GM23338 (cell line): Measurements from ENCODE around the gene CREB1. TPM values are rescaled to one million over a fixed set of nuclear protein-coding genes. Genes with fewer than 3 reads are reported as not detected.

Source experiments
- ATAC-seq: fragments of 200-7000 bp; cut with Tn5 transposase; 3 replicates; pipeline ENCODE4 v1.9.1; 2020
- DNase-seq: peaks from one replicate; pipeline ENCODE4 v3.0.0-alpha.2; 2015; ENCODE audit warnings: low spot score
- H2AFZ ChIP-seq: fragments of 200-600 bp; sonication (generic); 2 replicates; pipeline ENCODE4 v1.8.0; 2016; ENCODE audit warnings: antibody characterized with exemption, mild to moderate bottlenecking, moderate library complexity
- H3F3A ChIP-seq: fragments of 200-600 bp; sonication (generic); replicated peaks from 2 replicates; pipeline ENCODE4 v1.8.0; 2017; ENCODE audit warnings: antibody characterized with exemption, mixed run types, low read depth
- H3K27ac ChIP-seq: fragments of 200-600 bp; sonication (generic); 2 replicates; pipeline ENCODE4 v1.6.1; 2016; ENCODE audit warnings: low read depth
- H3K27me3 ChIP-seq: fragments of 200-600 bp; sonication (generic); 2 replicates; pipeline ENCODE4 v1.8.0; 2016; ENCODE audit warnings: mild to moderate bottlenecking, mixed run types, moderate library complexity; ENCODE audit not compliant: insufficient read depth
- H3K36me3 ChIP-seq: fragments of 200-600 bp; sonication (generic); 2 replicates; pipeline ENCODE4 v1.8.0; 2016; ENCODE audit warnings: mild to moderate bottlenecking; ENCODE audit not compliant: insufficient read depth
- H3K4me1 ChIP-seq: fragments of 200-600 bp; sonication (generic); 2 replicates; pipeline ENCODE4 v1.8.0; 2016; ENCODE audit warnings: mild to moderate bottlenecking, moderate library complexity; ENCODE audit not compliant: insufficient read depth
- H3K4me2 ChIP-seq: fragments of 200-600 bp; sonication (generic); 2 replicates; pipeline ENCODE4 v1.7.1; 2017; ENCODE audit warnings: mixed run types
- H3K4me3 ChIP-seq: fragments of 200-600 bp; sonication (generic); 2 replicates; pipeline ENCODE4 v1.6.1; 2016; ENCODE audit warnings: mixed run types
- H3K79me2 ChIP-seq: fragments of 200-600 bp; sonication (generic); replicated peaks from 2 replicates; pipeline ENCODE4 v1.8.0; 2017; ENCODE audit warnings: mild to moderate bottlenecking; ENCODE audit not compliant: insufficient read depth
- H3K9me2 ChIP-seq: fragments of 200-600 bp; sonication (generic); 2 replicates; pipeline ENCODE4 v1.8.0; 2017; ENCODE audit not compliant: insufficient read depth
- H4K20me1 ChIP-seq: fragments of 200-600 bp; sonication (generic); replicated peaks from 2 replicates; pipeline ENCODE4 v1.8.0; 2017; ENCODE audit warnings: mild to moderate bottlenecking; ENCODE audit not compliant: insufficient read depth
- H3K27ac Mint-ChIP-seq: 2 replicates; pipeline ENCODE4 v1.8.0; 2020; ENCODE audit warnings: inconsistent platforms, mild to moderate bottlenecking, moderate library complexity, mixed read lengths
- H3K27me3 Mint-ChIP-seq: 3 replicates; pipeline ENCODE4 v1.8.0; 2022; ENCODE audit warnings: low read depth, mild to moderate bottlenecking, moderate library complexity, mixed read lengths, inconsistent platforms; ENCODE audit not compliant: insufficient read depth, poor library complexity
- H3K36me3 Mint-ChIP-seq: 3 replicates; pipeline ENCODE4 v1.8.0; 2021; ENCODE audit warnings: low read depth, mild to moderate bottlenecking, inconsistent platforms, moderate library complexity, mixed read lengths
- H3K4me1 Mint-ChIP-seq: 3 replicates; pipeline ENCODE4 v1.8.0; 2020; ENCODE audit warnings: mild to moderate bottlenecking, inconsistent platforms, mixed read lengths
- H3K4me3 Mint-ChIP-seq: 3 replicates; pipeline ENCODE4 v1.8.0; 2021; ENCODE audit warnings: moderate library complexity, mild to moderate bottlenecking, inconsistent platforms, mixed read lengths
- H3K9me3 Mint-ChIP-seq: 3 replicates; pipeline ENCODE4 v1.8.0; 2020; ENCODE audit warnings: moderate library complexity, mild to moderate bottlenecking, inconsistent platforms, mixed read lengths
- CREB1 ChIP-seq: fragments of 250-450 bp; sonication (Bioruptor Pico); IDR thresholded peaks from 2 replicates; pipeline ENCODE4 v1.5.0; 2020; ENCODE audit warnings: low read depth, mild to moderate bottlenecking, moderate library complexity
- EZH2 ChIP-seq: fragments of 200-600 bp; sonication (generic); IDR thresholded peaks from one replicate; pipeline ENCODE4 v1.8.0; 2017; ENCODE audit warnings: antibody characterized with exemption, mild to moderate bottlenecking, low read depth; ENCODE audit not compliant: unreplicated experiment
- EZH2phosphoT487 ChIP-seq: fragments of 200-600 bp; sonication (generic); IDR thresholded peaks from one replicate; pipeline ENCODE4 v1.8.1; 2018; ENCODE audit warnings: antibody characterized with exemption; ENCODE audit not compliant: unreplicated experiment
- JUNB ChIP-seq: IDR thresholded peaks from one replicate; pipeline ENCODE4 v1.6.1; 2016; ENCODE audit warnings: antibody characterized with exemption; ENCODE audit not compliant: unreplicated experiment
- STAT1 ChIP-seq: IDR thresholded peaks from one replicate; pipeline ENCODE4 v1.6.1; 2016; ENCODE audit warnings: antibody characterized with exemption; ENCODE audit not compliant: unreplicated experiment
- ZNF114 ChIP-seq: fragments of 250-450 bp; sonication (Bioruptor Pico); IDR thresholded peaks from 2 replicates; pipeline ENCODE4 v1.5.0; 2020; ENCODE audit warnings: mild to moderate bottlenecking, moderate library complexity
- ZNF331 ChIP-seq: fragments of 250-450 bp; sonication (Bioruptor Pico); IDR thresholded peaks from 2 replicates; pipeline ENCODE4 v1.5.0; 2020; ENCODE audit warnings: low read depth, mild to moderate bottlenecking, moderate library complexity
- polyA plus RNA-seq: library from polyadenylated mRNA; unstranded; fragments of >200 nt; fragmentation: Nextera tagmentation; extraction: Ambion mirVana; gene quantifications from 2 replicates; pipeline ENCODE4 v1.2.1, GENCODE V29; 2016
- total RNA-seq: library from RNA; depleted of rRNA; stranded (reverse); fragments of >200 nt; shearing (Covaris generic); gene quantifications from 2 replicates; pipeline ENCODE4 v1.2.3, GENCODE V29; 2014
- TF ChIP-seq, protein P1 (sequence below), 2 experiments: fragments of 200-600 bp in 1 of 2; sonication (generic) in 1 of 2; conservative IDR thresholded peaks; 2 replicates each; pipeline versions ENCODE4 v1.5.1 to v1.6.1; 2016 to 2017; ENCODE audit warnings: antibody characterized with exemption in 2 of 2, low read depth in 2 of 2, mild to moderate bottlenecking in 2 of 2, moderate library complexity in 1 of 2
- TF ChIP-seq, protein P2 (sequence below): IDR thresholded peaks from 2 replicates; pipeline ENCODE4 v1.6.1; 2016; ENCODE audit warnings: antibody characterized with exemption
- TF ChIP-seq, protein P3 (sequence below): fragments of 250-450 bp; sonication (Bioruptor Pico); IDR thresholded peaks from 2 replicates; pipeline ENCODE4 v1.5.0; 2020; ENCODE audit warnings: mild to moderate bottlenecking, moderate library complexity

CREB1 gene
- total and polyA plus RNA-seq, 2 experiments from 2014 or later, result 40.3 to 104 TPM

DNA sequence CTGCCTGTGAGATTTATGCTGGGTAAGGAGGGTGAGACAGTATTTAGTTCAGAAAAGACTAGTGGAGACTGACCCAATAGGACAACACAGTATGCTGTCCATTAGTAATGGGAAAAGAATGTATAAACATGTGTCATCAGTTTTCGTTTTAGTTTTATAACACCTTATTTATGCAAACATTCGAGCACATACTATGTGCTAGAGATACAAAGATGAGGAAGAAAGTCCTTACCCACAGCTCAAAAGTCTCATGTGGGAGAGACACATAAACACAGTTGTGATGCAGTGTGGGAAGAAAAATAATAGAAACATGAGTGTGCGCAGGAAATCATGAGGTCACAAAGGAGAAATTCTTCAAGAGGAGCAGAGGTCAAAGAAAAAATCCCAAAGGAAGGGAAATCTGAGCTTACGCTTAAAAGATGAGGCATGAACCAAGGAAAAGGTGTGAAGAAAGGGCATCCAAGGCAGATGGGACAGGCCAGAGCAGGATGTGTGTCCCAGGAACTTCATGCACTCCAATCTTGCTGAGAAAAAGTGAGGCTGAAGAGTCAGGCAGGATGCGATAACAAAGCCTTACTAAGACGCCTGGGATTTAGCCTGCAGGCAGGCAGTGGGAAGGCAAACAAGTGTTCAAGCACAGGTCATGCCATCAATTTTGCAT, 87.4 kb downstream of the CREB1 start:
- peaks cover 4% of the 10 kb centered on the region for H3K27me3 Mint-ChIP-seq
- Histone ChIP-seq H4K20me1 (peaks cover 21% of the 10 kb centered on the region), H3K27me3 (no peaks in the 10 kb centered on the region), H3K9me2 (no peaks in the 10 kb centered on the region), H3K4me1 (no peaks in the 10 kb centered on the region), H3F3A (0 out of 2 replicates have a peak, but pooled peaks cover 4% of the 10 kb centered on the region), H3K4me2 (no peak overlapping the region), H3K4me3 (no peak overlapping the region), H2AFZ (no peak overlapping the region), H3K27ac (no peak overlapping the region), H3K79me2 (peaks cover 17% of the 10 kb centered on the region), H3K36me3 (peaks cover 57% of the 10 kb centered on the region)
- H3K9me3 Mint-ChIP-seq, result no peaks in the 10 kb centered on the region
- ATAC-seq (no peak), DNase-seq (peak; percentile 35)
- TF ChIP-seq EZH2phosphoT487, result no peak
- no peak for TF ChIP-seq EZH2
- TF ChIP-seq, protein P1, sequence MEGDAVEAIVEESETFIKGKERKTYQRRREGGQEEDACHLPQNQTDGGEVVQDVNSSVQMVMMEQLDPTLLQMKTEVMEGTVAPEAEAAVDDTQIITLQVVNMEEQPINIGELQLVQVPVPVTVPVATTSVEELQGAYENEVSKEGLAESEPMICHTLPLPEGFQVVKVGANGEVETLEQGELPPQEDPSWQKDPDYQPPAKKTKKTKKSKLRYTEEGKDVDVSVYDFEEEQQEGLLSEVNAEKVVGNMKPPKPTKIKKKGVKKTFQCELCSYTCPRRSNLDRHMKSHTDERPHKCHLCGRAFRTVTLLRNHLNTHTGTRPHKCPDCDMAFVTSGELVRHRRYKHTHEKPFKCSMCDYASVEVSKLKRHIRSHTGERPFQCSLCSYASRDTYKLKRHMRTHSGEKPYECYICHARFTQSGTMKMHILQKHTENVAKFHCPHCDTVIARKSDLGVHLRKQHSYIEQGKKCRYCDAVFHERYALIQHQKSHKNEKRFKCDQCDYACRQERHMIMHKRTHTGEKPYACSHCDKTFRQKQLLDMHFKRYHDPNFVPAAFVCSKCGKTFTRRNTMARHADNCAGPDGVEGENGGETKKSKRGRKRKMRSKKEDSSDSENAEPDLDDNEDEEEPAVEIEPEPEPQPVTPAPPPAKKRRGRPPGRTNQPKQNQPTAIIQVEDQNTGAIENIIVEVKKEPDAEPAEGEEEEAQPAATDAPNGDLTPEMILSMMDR (conservative IDR thresholded peaks at IDR 0.05; ENCODE audit: low read depth in 2 of 2), result no peak
- TF ChIP-seq, protein P2, sequence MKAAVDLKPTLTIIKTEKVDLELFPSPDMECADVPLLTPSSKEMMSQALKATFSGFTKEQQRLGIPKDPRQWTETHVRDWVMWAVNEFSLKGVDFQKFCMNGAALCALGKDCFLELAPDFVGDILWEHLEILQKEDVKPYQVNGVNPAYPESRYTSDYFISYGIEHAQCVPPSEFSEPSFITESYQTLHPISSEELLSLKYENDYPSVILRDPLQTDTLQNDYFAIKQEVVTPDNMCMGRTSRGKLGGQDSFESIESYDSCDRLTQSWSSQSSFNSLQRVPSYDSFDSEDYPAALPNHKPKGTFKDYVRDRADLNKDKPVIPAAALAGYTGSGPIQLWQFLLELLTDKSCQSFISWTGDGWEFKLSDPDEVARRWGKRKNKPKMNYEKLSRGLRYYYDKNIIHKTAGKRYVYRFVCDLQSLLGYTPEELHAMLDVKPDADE, result no peak
- TF ChIP-seq ZNF331 (CRISPR knock-in tag), result no peak
- TF ChIP-seq, protein P3, sequence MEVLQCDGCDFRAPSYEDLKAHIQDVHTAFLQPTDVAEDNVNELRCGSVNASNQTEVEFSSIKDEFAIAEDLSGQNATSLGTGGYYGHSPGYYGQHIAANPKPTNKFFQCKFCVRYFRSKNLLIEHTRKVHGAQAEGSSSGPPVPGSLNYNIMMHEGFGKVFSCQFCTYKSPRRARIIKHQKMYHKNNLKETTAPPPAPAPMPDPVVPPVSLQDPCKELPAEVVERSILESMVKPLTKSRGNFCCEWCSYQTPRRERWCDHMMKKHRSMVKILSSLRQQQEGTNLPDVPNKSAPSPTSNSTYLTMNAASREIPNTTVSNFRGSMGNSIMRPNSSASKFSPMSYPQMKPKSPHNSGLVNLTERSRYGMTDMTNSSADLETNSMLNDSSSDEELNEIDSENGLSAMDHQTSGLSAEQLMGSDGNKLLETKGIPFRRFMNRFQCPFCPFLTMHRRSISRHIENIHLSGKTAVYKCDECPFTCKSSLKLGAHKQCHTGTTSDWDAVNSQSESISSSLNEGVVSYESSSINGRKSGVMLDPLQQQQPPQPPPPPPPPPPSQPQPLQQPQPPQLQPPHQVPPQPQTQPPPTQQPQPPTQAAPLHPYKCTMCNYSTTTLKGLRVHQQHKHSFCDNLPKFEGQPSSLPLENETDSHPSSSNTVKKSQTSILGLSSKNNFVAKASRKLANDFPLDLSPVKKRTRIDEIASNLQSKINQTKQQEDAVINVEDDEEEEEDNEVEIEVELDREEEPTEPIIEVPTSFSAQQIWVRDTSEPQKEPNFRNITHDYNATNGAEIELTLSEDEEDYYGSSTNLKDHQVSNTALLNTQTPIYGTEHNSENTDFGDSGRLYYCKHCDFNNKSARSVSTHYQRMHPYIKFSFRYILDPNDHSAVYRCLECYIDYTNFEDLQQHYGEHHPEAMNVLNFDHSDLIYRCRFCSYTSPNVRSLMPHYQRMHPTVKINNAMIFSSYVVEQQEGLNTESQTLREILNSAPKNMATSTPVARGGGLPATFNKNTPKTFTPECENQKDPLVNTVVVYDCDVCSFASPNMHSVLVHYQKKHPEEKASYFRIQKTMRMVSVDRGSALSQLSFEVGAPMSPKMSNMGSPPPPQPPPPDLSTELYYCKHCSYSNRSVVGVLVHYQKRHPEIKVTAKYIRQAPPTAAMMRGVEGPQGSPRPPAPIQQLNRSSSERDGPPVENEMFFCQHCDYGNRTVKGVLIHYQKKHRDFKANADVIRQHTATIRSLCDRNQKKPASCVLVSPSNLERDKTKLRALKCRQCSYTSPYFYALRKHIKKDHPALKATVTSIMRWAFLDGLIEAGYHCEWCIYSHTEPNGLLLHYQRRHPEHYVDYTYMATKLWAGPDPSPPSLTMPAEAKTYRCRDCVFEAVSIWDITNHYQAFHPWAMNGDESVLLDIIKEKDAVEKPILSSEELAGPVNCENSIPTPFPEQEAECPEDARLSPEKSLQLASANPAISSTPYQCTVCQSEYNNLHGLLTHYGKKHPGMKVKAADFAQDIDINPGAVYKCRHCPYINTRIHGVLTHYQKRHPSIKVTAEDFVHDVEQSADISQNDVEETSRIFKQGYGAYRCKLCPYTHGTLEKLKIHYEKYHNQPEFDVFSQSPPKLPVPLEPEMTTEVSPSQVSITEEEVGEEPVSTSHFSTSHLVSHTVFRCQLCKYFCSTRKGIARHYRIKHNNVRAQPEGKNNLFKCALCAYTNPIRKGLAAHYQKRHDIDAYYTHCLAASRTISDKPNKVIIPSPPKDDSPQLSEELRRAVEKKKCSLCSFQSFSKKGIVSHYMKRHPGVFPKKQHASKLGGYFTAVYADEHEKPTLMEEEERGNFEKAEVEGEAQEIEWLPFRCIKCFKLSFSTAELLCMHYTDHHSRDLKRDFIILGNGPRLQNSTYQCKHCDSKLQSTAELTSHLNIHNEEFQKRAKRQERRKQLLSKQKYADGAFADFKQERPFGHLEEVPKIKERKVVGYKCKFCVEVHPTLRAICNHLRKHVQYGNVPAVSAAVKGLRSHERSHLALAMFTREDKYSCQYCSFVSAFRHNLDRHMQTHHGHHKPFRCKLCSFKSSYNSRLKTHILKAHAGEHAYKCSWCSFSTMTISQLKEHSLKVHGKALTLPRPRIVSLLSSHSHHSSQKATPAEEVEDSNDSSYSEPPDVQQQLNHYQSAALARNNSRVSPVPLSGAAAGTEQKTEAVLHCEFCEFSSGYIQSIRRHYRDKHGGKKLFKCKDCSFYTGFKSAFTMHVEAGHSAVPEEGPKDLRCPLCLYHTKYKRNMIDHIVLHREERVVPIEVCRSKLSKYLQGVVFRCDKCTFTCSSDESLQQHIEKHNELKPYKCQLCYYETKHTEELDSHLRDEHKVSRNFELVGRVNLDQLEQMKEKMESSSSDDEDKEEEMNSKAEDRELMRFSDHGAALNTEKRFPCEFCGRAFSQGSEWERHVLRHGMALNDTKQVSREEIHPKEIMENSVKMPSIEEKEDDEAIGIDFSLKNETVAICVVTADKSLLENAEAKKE (CRISPR knock-in tag), result no peak
- TF ChIP-seq CREB1 (CRISPR knock-in tag), result no peak
- TF ChIP-seq ZNF114 (CRISPR knock-in tag), result no peak
- TF ChIP-seq STAT1, result no peak
- TF ChIP-seq JUNB, result no peak
- peaks cover 4% of the 10 kb centered on the region; the same call in 2 of the 3 replicates for H3K4me1 Mint-ChIP-seq
- no peak overlapping the region; the same call in 2 of the 3 replicates for H3K4me3 Mint-ChIP-seq
- peaks cover 85% of the 10 kb centered on the region for H3K36me3 Mint-ChIP-seq
- no peak overlapping the region for H3K27ac Mint-ChIP-seq
